Stimulated activated CD4-positive, alpha-beta T cell treated with anti-CD3 and anti-CD28 coated beads, Interleukin-12 subunit alpha, Interleukin-12 subunit beta, amount 100 ng/mL, for 24 hours (primary cell): ENCODE results near the gene RTKN.

Experiments used
- DNase-seq, 2 experiments: peaks; one replicate each; pipeline ENCODE4 v3.0.0-alpha.2; 2020; ENCODE audit warnings: low read depth in 2 of 2

Gene RTKN

DNA sequence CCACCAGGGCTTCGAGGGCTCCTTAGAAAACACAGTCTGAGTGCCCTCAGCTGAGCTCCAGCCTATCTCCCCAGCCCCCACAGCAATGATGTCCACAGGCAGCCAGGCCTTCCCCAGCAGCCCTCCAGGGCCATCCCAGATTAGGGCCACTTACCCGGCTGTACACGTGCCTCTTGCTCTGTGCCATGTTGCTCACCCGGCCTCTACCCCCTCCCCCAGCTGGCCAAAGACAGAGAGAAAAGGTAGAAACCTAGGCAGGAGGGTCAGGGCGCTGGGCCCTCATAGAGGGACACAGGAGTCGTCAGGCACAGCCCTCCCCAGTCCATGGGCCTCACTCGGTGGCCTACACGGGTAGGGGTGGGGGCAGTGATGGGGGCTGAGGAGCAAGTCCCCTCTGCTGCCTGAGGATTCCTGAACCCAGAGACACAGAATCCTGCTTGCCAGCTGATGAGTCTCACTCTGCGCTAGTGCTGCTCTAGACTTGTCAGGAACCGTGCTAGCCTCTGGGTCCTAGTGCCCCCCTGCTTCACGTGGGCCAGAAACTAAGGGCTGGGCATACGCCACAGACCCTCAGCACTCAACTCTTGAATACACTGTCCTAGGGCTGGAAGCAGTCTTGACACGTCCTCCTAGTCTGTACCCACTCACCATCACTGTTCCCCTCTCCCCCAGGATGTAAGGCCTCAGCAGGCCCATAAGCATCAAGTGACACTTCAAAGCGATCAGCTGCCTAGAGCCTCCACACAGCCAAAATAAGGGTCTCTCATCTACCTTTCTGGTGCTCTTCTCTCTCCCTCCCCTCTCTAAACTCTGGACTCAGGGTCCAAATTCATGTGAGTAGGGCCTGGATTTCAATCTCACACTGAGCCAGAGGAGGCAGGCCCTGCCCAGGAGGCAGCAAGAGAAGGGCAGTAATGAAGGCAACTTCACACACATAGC is 61.6 kb downstream of the RTKN start, which contains the start of gene DCTN1:
Gene DCTN1 (minus strand): TSS at position 461 of the 939 bp plus-strand sequence. CDS start 274 bp downstream, at position 187.
- no peak for DNase-seq

DNA sequence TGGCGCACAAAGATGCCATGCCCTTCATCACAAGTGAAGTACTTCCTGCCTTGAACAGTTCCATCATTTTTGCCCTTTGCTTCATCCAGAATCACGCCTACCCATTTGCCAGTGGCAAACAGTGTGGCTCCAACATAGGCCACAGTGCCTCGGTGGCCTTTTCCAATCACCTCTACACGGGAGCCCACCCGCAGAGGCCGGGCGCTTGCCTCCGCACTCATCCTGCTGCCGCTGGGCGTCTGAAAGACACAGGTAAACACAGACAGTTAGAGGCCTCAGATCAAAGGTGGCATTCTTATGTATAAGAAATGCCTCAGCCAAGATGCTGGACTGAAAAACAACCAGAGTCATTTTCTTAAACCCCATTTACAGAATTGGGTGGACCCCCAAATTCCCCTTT is 63.7 kb downstream of the RTKN start:
- DNase-seq: no peak

DNA sequence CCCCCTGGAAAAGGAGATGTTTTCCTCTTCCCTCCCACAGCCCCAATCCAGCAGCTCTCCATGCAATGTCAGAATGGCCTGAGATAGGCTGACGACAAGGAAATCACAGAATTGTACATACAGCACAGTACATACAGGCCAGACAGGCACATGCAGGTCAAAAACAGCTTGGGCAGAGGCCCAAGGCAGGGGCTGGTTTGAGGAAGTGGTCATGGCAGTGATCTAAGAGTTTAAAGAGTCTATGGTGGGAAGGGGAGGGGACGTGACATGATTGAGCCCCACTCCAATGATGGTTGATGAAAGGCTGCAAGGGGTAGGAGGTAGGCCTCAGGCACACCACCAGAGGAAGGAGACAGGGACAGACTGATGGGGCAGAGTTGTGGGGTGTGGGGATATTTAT is 65.9 kb downstream of the RTKN start:
- DNase-seq: no peak
